ENCODE measurements around the gene RASEF.

Gene RASEF

GRCh38 chr9:83061036-83061435 lies 1.9 kb downstream of the RASEF start:
- H3K9me3 ChIP-seq (ENCODE audit: insufficient read depth, low read length, severe bottlenecking), result no peaks in the 10 kb centered on the region
- no peaks in the 10 kb centered on the region for H3K79me2 ChIP-seq (ENCODE audit: insufficient read depth, low read length)
- H3K4me2 ChIP-seq (ENCODE audit: insufficient read depth, low read length), result no peak overlapping the region
- DNase-seq (no peak), ATAC-seq (ENCODE audit: insufficient read depth, low read depth) (no peak)
- H3K27ac ChIP-seq (ENCODE audit: low read length), result no peak overlapping the region
- TF ChIP-seq CTCF (IDR thresholded peaks at IDR 0.05; ENCODE audit: borderline replicate concordance, extremely low read depth, low read length, poor library complexity, severe bottlenecking) (no peak), EZH2 (IDR thresholded peaks at IDR 0.05; ENCODE audit: borderline replicate concordance, low read depth, low read length, severe bottlenecking) (no peak)
- H3K27me3 ChIP-seq (ENCODE audit: insufficient read depth, low read length, poor library complexity), result no peaks in the 10 kb centered on the region
- H4K20me1 ChIP-seq (ENCODE audit: insufficient read depth, low read length), result no peaks in the 10 kb centered on the region
- no peaks in the 10 kb centered on the region for H3K4me1 ChIP-seq (ENCODE audit: insufficient read depth, low read length)
- H3K36me3 ChIP-seq (ENCODE audit: insufficient read depth, low read length), result no peaks in the 10 kb centered on the region
- H3K9ac ChIP-seq (ENCODE audit: low read depth, low read length), result no peak overlapping the region
- H3K4me3 ChIP-seq (ENCODE audit: low read depth in 1 of 2, low read length in 2 of 2), result no peak overlapping the region
- H2AFZ ChIP-seq (ENCODE audit: low read depth, low read length), result no peak overlapping the region

GRCh38 chr9:83060556-83060955 lies 2.4 kb downstream of the RASEF start:
- H3K27ac ChIP-seq (ENCODE audit: low read length), result no peak overlapping the region
- no peak for DNase-seq
- H3K79me2 ChIP-seq (ENCODE audit: insufficient read depth, low read length), result no peaks in the 10 kb centered on the region

GRCh38 chr9:83059417-83059816 lies 3.5 kb downstream of the RASEF start:
- no peak overlapping the region for H3K9ac ChIP-seq (ENCODE audit: low read depth, low read length)
- TF ChIP-seq EZH2 (IDR thresholded peaks at IDR 0.05; ENCODE audit: borderline replicate concordance, low read depth, low read length, severe bottlenecking) (no peak), CTCF (IDR thresholded peaks at IDR 0.05; ENCODE audit: borderline replicate concordance, extremely low read depth, low read length, poor library complexity, severe bottlenecking) (no peak)

More at GRCh38 chr9:83060556-83060955, 2.4 kb downstream of the RASEF start:
- Histone ChIP-seq H2AFZ (ENCODE audit: low read depth, low read length) (no peak overlapping the region), H3K9me3 (ENCODE audit: insufficient read depth, low read length, severe bottlenecking) (no peaks in the 10 kb centered on the region), H3K27me3 (ENCODE audit: insufficient read depth, low read length, poor library complexity) (no peaks in the 10 kb centered on the region), H4K20me1 (ENCODE audit: insufficient read depth, low read length) (no peaks in the 10 kb centered on the region), H3K4me1 (ENCODE audit: insufficient read depth, low read length) (no peaks in the 10 kb centered on the region), H3K4me2 (ENCODE audit: insufficient read depth, low read length) (no peak overlapping the region), H3K9ac (ENCODE audit: low read depth, low read length) (no peak overlapping the region), H3K36me3 (ENCODE audit: insufficient read depth, low read length) (no peaks in the 10 kb centered on the region), H3K4me3 (ENCODE audit: low read depth in 1 of 2, low read length in 2 of 2) (no peak overlapping the region)
- no peak for ATAC-seq (ENCODE audit: insufficient read depth, low read depth)
- no peak for TF ChIP-seq CTCF (IDR thresholded peaks at IDR 0.05; ENCODE audit: borderline replicate concordance, extremely low read depth, low read length, poor library complexity, severe bottlenecking)
- no peak for TF ChIP-seq EZH2 (IDR thresholded peaks at IDR 0.05; ENCODE audit: borderline replicate concordance, low read depth, low read length, severe bottlenecking)

GRCh38 chr9:83056911-83057310 lies 6.0 kb downstream of the RASEF start:
- no peaks in the 10 kb centered on the region for H3K4me1 ChIP-seq (ENCODE audit: insufficient read depth, low read length)
- no peak overlapping the region for H3K9ac ChIP-seq (ENCODE audit: low read depth, low read length)
- no peak overlapping the region for H3K4me2 ChIP-seq (ENCODE audit: insufficient read depth, low read length)
- no peaks in the 10 kb centered on the region for H3K79me2 ChIP-seq (ENCODE audit: insufficient read depth, low read length)
- no peaks in the 10 kb centered on the region for H3K27me3 ChIP-seq (ENCODE audit: insufficient read depth, low read length, poor library complexity)
- no peak overlapping the region for H2AFZ ChIP-seq (ENCODE audit: low read depth, low read length)
- ATAC-seq (ENCODE audit: insufficient read depth, low read depth), result no peak
- H3K4me3 ChIP-seq (ENCODE audit: low read depth in 1 of 2, low read length in 2 of 2), result no peak overlapping the region
- no peak for DNase-seq
- no peak overlapping the region for H3K27ac ChIP-seq (ENCODE audit: low read length)
- TF ChIP-seq CTCF (IDR thresholded peaks at IDR 0.05; ENCODE audit: borderline replicate concordance, extremely low read depth, low read length, poor library complexity, severe bottlenecking) (no peak), EZH2 (IDR thresholded peaks at IDR 0.05; ENCODE audit: borderline replicate concordance, low read depth, low read length, severe bottlenecking) (no peak)
- no peaks in the 10 kb centered on the region for H4K20me1 ChIP-seq (ENCODE audit: insufficient read depth, low read length)
- no peaks in the 10 kb centered on the region for H3K9me3 ChIP-seq (ENCODE audit: insufficient read depth, low read length, severe bottlenecking)
- H3K36me3 ChIP-seq (ENCODE audit: insufficient read depth, low read length), result no peaks in the 10 kb centered on the region

More at GRCh38 chr9:83059417-83059816, 3.5 kb downstream of the RASEF start:
- Histone ChIP-seq H3K4me2 (ENCODE audit: insufficient read depth, low read length) (no peak overlapping the region), H3K27ac (ENCODE audit: low read length) (no peak overlapping the region), H2AFZ (ENCODE audit: low read depth, low read length) (no peak overlapping the region), H4K20me1 (ENCODE audit: insufficient read depth, low read length) (no peaks in the 10 kb centered on the region), H3K79me2 (ENCODE audit: insufficient read depth, low read length) (no peaks in the 10 kb centered on the region), H3K4me1 (ENCODE audit: insufficient read depth, low read length) (no peaks in the 10 kb centered on the region), H3K36me3 (ENCODE audit: insufficient read depth, low read length) (no peaks in the 10 kb centered on the region), H3K9me3 (ENCODE audit: insufficient read depth, low read length, severe bottlenecking) (no peaks in the 10 kb centered on the region), H3K4me3 (ENCODE audit: low read depth in 1 of 2, low read length in 2 of 2) (no peak overlapping the region), H3K27me3 (ENCODE audit: insufficient read depth, low read length, poor library complexity) (no peaks in the 10 kb centered on the region)
- ATAC-seq (ENCODE audit: insufficient read depth, low read depth) (no peak), DNase-seq (no peak)
